Muscle layer of duodenum (tissue), 2 donors: Measurements from ENCODE around the gene CPT2.
"Not testable (repeated sequence)": the region's sequence is repeated elsewhere in the genome, so short reads cannot be mapped to it uniquely, and the experiment has no call there.

ENCODE experiments used
- H3K27ac ChIP-seq: one replicate; pipeline ENCODE4 v1.7.0; 2013; ENCODE audit warnings: mild to moderate bottlenecking, low read length
- H3K27me3 ChIP-seq: one replicate; pipeline ENCODE4 v1.7.0; 2013; ENCODE audit warnings: low read depth, mild to moderate bottlenecking, control low read depth, low read length
- H3K36me3 ChIP-seq, 2 donors: one replicate each; pipeline ENCODE4 v1.7.0; 2013; ENCODE audit warnings: low read length in 2 of 2, control low read depth in 1 of 2, mild to moderate bottlenecking in 1 of 2; ENCODE audit not compliant: insufficient read depth in 2 of 2, control insufficient read depth in 1 of 2
- H3K4me1 ChIP-seq, 2 donors: one replicate each; pipeline ENCODE4 v1.7.0; 2013; ENCODE audit warnings: low read length in 2 of 2, mild to moderate bottlenecking in 2 of 2, control low read depth in 1 of 2, moderate library complexity in 1 of 2; ENCODE audit not compliant: insufficient read depth in 2 of 2, control insufficient read depth in 1 of 2
- H3K4me3 ChIP-seq, 2 donors: one replicate each; pipeline ENCODE4 v1.7.0; 2013; ENCODE audit warnings: low read length in 2 of 2, low read depth in 1 of 2, mild to moderate bottlenecking in 1 of 2
- H3K9me3 ChIP-seq, 2 donors: one replicate each; pipeline ENCODE4 v1.7.0; 2013; ENCODE audit warnings: low read length in 2 of 2, control low read depth in 1 of 2, mild to moderate bottlenecking in 1 of 2; ENCODE audit not compliant: control insufficient read depth in 1 of 2
- donor health status: healthy.

CPT2 gene

GRCh38 chr1:53198241-53198651 is 1.6 kb downstream of the CPT2 start:
- Histone ChIP-seq H3K36me3 (peaks cover 22 to 26% of the 10 kb centered on the region in 2 donors), H3K4me3 (peak overlapping the region; percentile 85 to 95), H3K27me3 (no peaks in the 10 kb centered on the region), H3K9me3 (no peaks in the 10 kb centered on the region), H3K4me1 (peaks cover 14 to 22% of the 10 kb centered on the region in 2 donors), H3K27ac (peak overlapping the region; percentile 99)

GRCh38 chr1:53203466-53203865 is 6.8 kb downstream of the CPT2 start:
- Histone ChIP-seq H3K27ac (no peak overlapping the region), H3K4me3 (no peak overlapping the region), H3K27me3 (no peaks in the 10 kb centered on the region), H3K36me3 (peaks cover 36 to 67% of the 10 kb centered on the region in 2 donors), H3K4me1 (peaks cover under 1 to 3% of the 10 kb centered on the region in 2 donors), H3K9me3 (no peaks in the 10 kb centered on the region)

- H3K4me3 ChIP-seq, H3K27ac ChIP-seq: not testable (repeated sequence)
- H3K36me3 ChIP-seq = peaks cover 42 to 86% of the 10 kb centered on the region in 2 donors
Observed at GRCh38 chr1:53205496-53205895, 8.9 kb downstream of the CPT2 start.

GRCh38 chr1:53206083-53206685 is 9.6 kb downstream of the CPT2 start:
- not testable (repeated sequence) for H3K4me3 ChIP-seq, H3K27ac ChIP-seq, H3K27me3 ChIP-seq, H3K4me1 ChIP-seq, H3K9me3 ChIP-seq
- peaks cover 43 to 86% of the 10 kb centered on the region in 2 donors for H3K36me3 ChIP-seq

More at GRCh38 chr1:53205496-53205895, 8.9 kb downstream of the CPT2 start:
- H3K4me1 ChIP-seq, H3K27me3 ChIP-seq, H3K9me3 ChIP-seq: not testable (repeated sequence)

- no peak overlapping the region for H3K27ac ChIP-seq
- no peaks in the 10 kb centered on the region for H3K4me1 ChIP-seq
- peaks cover 40 to 91% of the 10 kb centered on the region in 2 donors for H3K36me3 ChIP-seq
- no peaks in the 10 kb centered on the region for H3K9me3 ChIP-seq
- no peak overlapping the region for H3K4me3 ChIP-seq
- no peaks in the 10 kb centered on the region for H3K27me3 ChIP-seq
Observed at GRCh38 chr1:53206735-53207379, 10.2 kb downstream of the CPT2 start.

- Histone ChIP-seq H3K4me3 (no peak overlapping the region), H3K9me3 (no peaks in the 10 kb centered on the region), H3K4me1 (no peaks in the 10 kb centered on the region), H3K27ac (no peak overlapping the region), H3K36me3 (peaks cover 37 to 89% of the 10 kb centered on the region in 2 donors), H3K27me3 (no peaks in the 10 kb centered on the region)
Observed at GRCh38 chr1:53207726-53208125, 11.1 kb downstream of the CPT2 start.

- Histone ChIP-seq H3K36me3 (peaks cover 46 to 90% of the 10 kb centered on the region in 2 donors), H3K4me1 (no peaks in the 10 kb centered on the region), H3K27me3 (no peaks in the 10 kb centered on the region), H3K4me3 (no peak overlapping the region), H3K9me3 (no peaks in the 10 kb centered on the region), H3K27ac (no peak overlapping the region)
Observed at GRCh38 chr1:53210352-53210751, 13.7 kb downstream of the CPT2 start.

- Histone ChIP-seq H3K4me3 (no peak overlapping the region), H3K9me3 (no peaks in the 10 kb centered on the region), H3K27me3 (no peaks in the 10 kb centered on the region), H3K27ac (no peak overlapping the region), H3K4me1 (no peaks in the 10 kb centered on the region), H3K36me3 (peaks cover 46 to 90% of the 10 kb centered on the region in 2 donors)
Observed at GRCh38 chr1:53210954-53211353, 14.3 kb downstream of the CPT2 start.

- H3K4me1 ChIP-seq = peaks cover 2 to 6% of the 10 kb centered on the region in 2 donors
- peaks cover 38 to 62% of the 10 kb centered on the region in 2 donors for H3K36me3 ChIP-seq
- no peak overlapping the region for H3K27ac ChIP-seq
- H3K9me3 ChIP-seq = no peaks in the 10 kb centered on the region
- H3K4me3 ChIP-seq = no peak overlapping the region
- H3K27me3 ChIP-seq = no peaks in the 10 kb centered on the region
Observed at GRCh38 chr1:53214376-53214940, 17.8 kb downstream of the CPT2 start.

GRCh38 chr1:53218201-53218600 is 21.6 kb downstream of the CPT2 start:
- no peaks in the 10 kb centered on the region for H3K9me3 ChIP-seq
- no peaks in the 10 kb centered on the region for H3K27me3 ChIP-seq
- H3K36me3 ChIP-seq = peaks cover 13 to 31% of the 10 kb centered on the region in 2 donors
- H3K4me3 ChIP-seq = no peak overlapping the region
- no peak overlapping the region for H3K27ac ChIP-seq
- H3K4me1 ChIP-seq = peaks cover 11 to 13% of the 10 kb centered on the region in 2 donors

- H3K27ac ChIP-seq = peak overlapping the region; percentile 89
- H3K4me1 ChIP-seq = peaks cover 11 to 13% of the 10 kb centered on the region in 2 donors
- no peaks in the 10 kb centered on the region for H3K27me3 ChIP-seq
- H3K4me3 ChIP-seq = peak overlapping the region; percentile 66 to 75
- H3K36me3 ChIP-seq = peaks cover 0 to 17% of the 10 kb centered on the region in 2 donors
- H3K9me3 ChIP-seq = no peaks in the 10 kb centered on the region
Observed at GRCh38 chr1:53219711-53220110, 23.1 kb downstream of the CPT2 start.
